HepG2 (cell line): Measurements from ENCODE around the gene KRTCAP3. TPM values are rescaled to one million over a fixed set of nuclear protein-coding genes. Genes with fewer than 3 reads are reported as not detected.

Experiments used
- AGO2 ChIP-seq: fragments of 200-400 bp; formaldehyde crosslinking; optimal IDR thresholded peaks from 2 replicates; pipeline ENCODE3; 2017; ENCODE audit warnings: mild to moderate bottlenecking, low read depth, low read length, moderate library complexity
- BORCS8-MEF2B ChIP-seq: sonication (generic); formaldehyde crosslinking; IDR thresholded peaks from 2 replicates; pipeline ENCODE4 v1.8.0; 2022; ENCODE audit warnings: mild to moderate bottlenecking, missing genetic modification reagents
- FOXJ3 ChIP-seq: sonication (generic); formaldehyde crosslinking; IDR thresholded peaks from 2 replicates; pipeline ENCODE4 v1.4.0; 2020; ENCODE audit warnings: missing genetic modification reagents, mild to moderate bottlenecking, borderline replicate concordance
- KDM5B ChIP-seq: sonication (generic); formaldehyde crosslinking; IDR thresholded peaks from 2 replicates; pipeline ENCODE4 v1.4.0; 2020; ENCODE audit warnings: missing genetic modification reagents, mild to moderate bottlenecking, borderline replicate concordance
- MBNL3 ChIP-seq: fragments of 250-450 bp; sonication (Bioruptor Pico); conservative IDR thresholded peaks from 2 replicates; pipeline ENCODE4 v1.8.0; 2022; ENCODE audit warnings: mild to moderate bottlenecking, inconsistent platforms
- MIER3 ChIP-seq: IDR thresholded peaks from 2 replicates; pipeline ENCODE4 v1.6.1; 2016; ENCODE audit warnings: missing compliant biosample characterization, borderline replicate concordance
- NCOA5 ChIP-seq: sonication (generic); formaldehyde crosslinking; IDR thresholded peaks from 2 replicates; pipeline ENCODE4 v1.4.0; 2020; ENCODE audit warnings: missing genetic modification reagents
- NPAS2 ChIP-seq: sonication (generic); formaldehyde crosslinking; IDR thresholded peaks from 2 replicates; pipeline ENCODE4 v1.8.0; 2022; ENCODE audit warnings: mild to moderate bottlenecking, missing genetic modification reagents, borderline replicate concordance
- PHF5A ChIP-seq: IDR thresholded peaks from one replicate; pipeline ENCODE4 v1.6.1; 2018; ENCODE audit warnings: low read depth, missing genetic modification reagents; ENCODE audit not compliant: unreplicated experiment
- RBFOX2 ChIP-seq: fragments of 200-400 bp; formaldehyde crosslinking; IDR thresholded peaks from 2 replicates; pipeline ENCODE4 v1.6.1; 2017; ENCODE audit warnings: low read depth, mild to moderate bottlenecking, low read length
- SCMH1 ChIP-seq: sonication (generic); formaldehyde crosslinking; IDR thresholded peaks from 2 replicates; pipeline ENCODE4 v1.9.0; 2021; ENCODE audit warnings: missing genetic modification reagents, mild to moderate bottlenecking, borderline replicate concordance
- SIX4 ChIP-seq: sonication (generic); formaldehyde crosslinking; IDR thresholded peaks from 2 replicates; pipeline ENCODE4 v1.4.0; 2020; ENCODE audit warnings: missing genetic modification reagents
- SSRP1 ChIP-seq: IDR thresholded peaks from 2 replicates; pipeline ENCODE4 v1.6.1; 2016; ENCODE audit warnings: control low read depth
- TRIM24 ChIP-seq: sonication (generic); formaldehyde crosslinking; IDR thresholded peaks from 2 replicates; pipeline ENCODE4 v1.8.0; 2022; ENCODE audit warnings: mild to moderate bottlenecking, missing genetic modification reagents
- ZNF10 ChIP-seq: sonication (generic); formaldehyde crosslinking; IDR thresholded peaks from 2 replicates; pipeline ENCODE4 v1.4.0; 2020; ENCODE audit warnings: mild to moderate bottlenecking, low read depth, missing genetic modification reagents, borderline replicate concordance
- ZNF121 ChIP-seq: sonication (generic); formaldehyde crosslinking; IDR thresholded peaks from 2 replicates; pipeline ENCODE4 v1.5.0; 2020; ENCODE audit warnings: mild to moderate bottlenecking, missing genetic modification reagents
- ZNF205 ChIP-seq: IDR thresholded peaks from 2 replicates; pipeline ENCODE4 v1.6.1; 2018; ENCODE audit warnings: missing biosample characterization, missing genetic modification reagents
- ZNF224 ChIP-seq: sonication (generic); formaldehyde crosslinking; IDR thresholded peaks from 2 replicates; pipeline ENCODE4 v1.5.0; 2020; ENCODE audit warnings: mild to moderate bottlenecking, missing genetic modification reagents
- ZNF230 ChIP-seq: sonication (generic); formaldehyde crosslinking; IDR thresholded peaks from 2 replicates; pipeline ENCODE4 v1.4.0; 2020; ENCODE audit warnings: mild to moderate bottlenecking, missing genetic modification reagents
- ZNF407 ChIP-seq: sonication (generic); formaldehyde crosslinking; IDR thresholded peaks from one replicate; pipeline ENCODE4 v1.5.1; 2020; ENCODE audit warnings: mild to moderate bottlenecking, missing genetic modification reagents; ENCODE audit errors: not compliant biosample characterization
- ZNF766 ChIP-seq: sonication (generic); formaldehyde crosslinking; IDR thresholded peaks from 2 replicates; pipeline ENCODE4 v1.5.0; 2020; ENCODE audit warnings: missing genetic modification reagents, borderline replicate concordance
- polyA plus RNA-seq, 8 experiments: library from polyadenylated mRNA; depleted of rRNA in 3 of 8; stranded (reverse) in 7 of 8; unstranded in 1 of 8; fragments of >200 nt; fragmentation: Illumina TruSeq in 4 of 8; extraction: Trizol in 4 of 8; gene quantifications; 2 replicates each; pipeline versions ENCODE4 v1.2.1 to v1.2.3, GENCODE V29; 2011 to 2016; ENCODE audit warnings: low read depth in 4 of 8, missing spikeins in 1 of 8, mixed read lengths in 1 of 8; ENCODE audit not compliant: insufficient read depth in 1 of 8
- total RNA-seq, 5 experiments: library from RNA; depleted of rRNA; stranded (reverse); fragments of >200 nt; fragmentation: Illumina TruSeq; extraction: Trizol; gene quantifications; 2 replicates each; pipeline ENCODE4 v1.2.3, GENCODE V29; 2016; ENCODE audit warnings: low read depth in 1 of 5

The KRTCAP3 gene
- total and polyA plus RNA-seq, 2 of the 13 experiments (the other 11 are each of a cell fraction or from before 2014, with no cell fraction given) = 2.1 to 4.5 TPM

DNA sequence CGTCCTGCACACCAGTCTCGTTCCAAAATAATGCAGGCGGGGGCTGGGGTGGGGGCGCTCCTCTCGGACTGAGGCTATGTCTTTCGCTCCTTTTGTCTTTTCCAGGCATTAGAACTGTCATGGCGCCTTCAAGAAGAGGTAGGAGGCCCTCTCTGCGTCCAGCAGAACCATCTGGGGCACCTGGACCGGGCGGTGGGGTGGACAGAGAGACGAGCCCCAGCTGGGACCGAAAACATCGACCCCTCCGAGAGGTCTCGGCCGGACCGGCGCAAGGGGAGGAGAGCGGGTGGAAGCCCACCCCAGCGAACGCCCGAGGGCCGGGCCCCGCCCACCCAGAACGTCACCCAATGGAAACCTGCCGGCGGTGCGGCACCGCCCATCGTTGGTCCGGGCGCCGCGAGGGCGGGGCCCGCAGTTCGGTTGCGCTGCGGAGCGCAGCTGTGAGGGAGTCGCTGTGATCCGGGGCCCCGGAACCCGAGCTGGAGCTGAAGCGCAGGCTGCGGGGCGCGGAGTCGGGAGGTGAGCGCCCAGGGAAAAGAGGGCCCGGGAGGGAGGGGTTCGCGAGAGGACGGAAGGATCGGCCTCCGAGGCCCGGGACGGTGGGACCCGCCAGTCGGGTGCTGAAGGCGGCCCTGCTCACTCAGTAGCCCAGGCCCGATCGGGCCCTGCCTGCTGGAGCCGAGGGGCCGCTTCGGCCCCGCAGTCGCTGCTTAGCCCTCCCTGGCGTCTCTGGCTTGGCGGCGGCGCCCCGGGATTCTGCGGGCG, 13.8 kb upstream of the KRTCAP3 start, which contains the start of gene NRBP1 (continued):
- TF ChIP-seq ZNF407 (CRISPR knock-in tag) = peak; percentile 77
- TF ChIP-seq ZNF205 (CRISPR knock-in tag) = 0 out of 2 replicates have a peak, but pooled peaks have one; percentile 50
- TF ChIP-seq ZNF10 (CRISPR knock-in tag) = no peak
- TF ChIP-seq RBFOX2 = peak; percentile 99
- no peak; the same call in 1 of the 2 replicates for TF ChIP-seq BORCS8-MEF2B (CRISPR knock-in tag)
- TF ChIP-seq PHF5A = no peak
- TF ChIP-seq FOXJ3 (CRISPR knock-in tag) = no peak
- no peak for TF ChIP-seq NPAS2 (CRISPR knock-in tag)
- peak; percentile 52; the same call in 1 of the 2 replicates for TF ChIP-seq ZNF121 (CRISPR knock-in tag)
- TF ChIP-seq TRIM24 = no peak
- peak; percentile 18; the same call in 1 of the 2 replicates for TF ChIP-seq ZNF230
- no peak for TF ChIP-seq MBNL3 (CRISPR knock-in tag)
- no peak for TF ChIP-seq SCMH1 (CRISPR knock-in tag)
- peak; percentile 94 for TF ChIP-seq KDM5B
- peak; percentile 97 for TF ChIP-seq AGO2
- no peak for TF ChIP-seq ZNF224 (CRISPR knock-in tag)
- no peak for TF ChIP-seq NCOA5 (CRISPR knock-in tag)
- no peak; the same call in 1 of the 2 replicates for TF ChIP-seq MIER3 (CRISPR knock-in tag)
- no peak for TF ChIP-seq SIX4
- TF ChIP-seq SSRP1 (CRISPR knock-in tag) = no peak
- peak; percentile 65; the same call in 1 of the 2 replicates for TF ChIP-seq ZNF766 (CRISPR knock-in tag)
